Measurements from ENCODE around the gene RAB5B. TPM values are rescaled to one million over a fixed set of nuclear protein-coding genes. Genes with fewer than 3 reads are reported as not detected.
A peak's percentile ranks its signal among the peaks of the same experiment; 100 is the strongest.

The RAB5B gene
- total RNA-seq, 2 donors from 2014 or later = 34.2 to 50.8 TPM

GRCh38 chr12:55933799-55934742 is 39.8 kb upstream of the RAB5B start:
- Mint-ChIP-seq H3K27me3 (no peaks in the 10 kb centered on the region), H3K27ac (peak overlapping the region; percentile 99), H3K9me3 (no peaks in the 10 kb centered on the region), H3K4me1 (peaks cover 70% of the 10 kb centered on the region), H3K36me3 (ENCODE audit: low read depth) (peaks cover 88% of the 10 kb centered on the region), H3K4me3 (peak overlapping the region; percentile 98)
- no peak for ATAC-seq (replicated peaks)

DNA sequence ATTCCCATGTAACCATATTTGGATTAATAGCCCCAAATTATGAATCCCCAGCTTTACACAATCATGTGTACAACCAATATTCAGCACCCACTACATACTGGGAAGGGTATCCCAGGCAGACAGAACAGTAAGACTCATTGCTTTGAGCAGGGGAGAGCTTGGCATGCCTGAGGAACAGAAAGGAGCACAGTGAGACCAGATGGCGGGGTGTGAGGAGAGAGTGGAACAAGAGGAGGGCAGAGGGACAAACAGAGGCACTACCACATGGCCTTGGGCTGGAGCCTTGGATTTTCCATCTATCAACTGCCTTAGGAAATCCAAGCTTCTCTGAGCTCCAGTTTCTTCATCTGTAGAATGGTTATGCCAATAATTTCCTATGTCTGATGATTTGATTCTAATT is 39.1 kb upstream of the RAB5B start:
- Mint-ChIP-seq H3K36me3 (ENCODE audit: low read depth) (peaks cover 91% of the 10 kb centered on the region), H3K4me1 (peaks cover 69% of the 10 kb centered on the region), H3K27me3 (no peaks in the 10 kb centered on the region), H3K27ac (peak overlapping the region; percentile 99), H3K4me3 (peak overlapping the region; percentile 98), H3K9me3 (no peaks in the 10 kb centered on the region)
- ATAC-seq (replicated peaks) = no peak

- Mint-ChIP-seq H3K36me3 (ENCODE audit: low read depth) (peaks cover 100% of the 10 kb centered on the region), H3K9me3 (no peaks in the 10 kb centered on the region), H3K27me3 (no peaks in the 10 kb centered on the region), H3K4me3 (peak overlapping the region; percentile 98), H3K4me1 (peaks cover 68% of the 10 kb centered on the region), H3K27ac (peak overlapping the region; percentile 99)
- ATAC-seq (replicated peaks) = peak; percentile 43
These were observed 38.1 kb upstream of the RAB5B start for GRCh38 chr12:55935738-55936151.

GRCh38 chr12:55937981-55938380 is 35.9 kb upstream of the RAB5B start:
- Mint-ChIP-seq H3K4me3 (peak overlapping the region; percentile 98), H3K9me3 (no peaks in the 10 kb centered on the region), H3K4me1 (peaks cover 79% of the 10 kb centered on the region), H3K27me3 (no peaks in the 10 kb centered on the region), H3K36me3 (ENCODE audit: low read depth) (peaks cover 100% of the 10 kb centered on the region), H3K27ac (peak overlapping the region; percentile 99)
- ATAC-seq (replicated peaks) = no peak

DNA sequence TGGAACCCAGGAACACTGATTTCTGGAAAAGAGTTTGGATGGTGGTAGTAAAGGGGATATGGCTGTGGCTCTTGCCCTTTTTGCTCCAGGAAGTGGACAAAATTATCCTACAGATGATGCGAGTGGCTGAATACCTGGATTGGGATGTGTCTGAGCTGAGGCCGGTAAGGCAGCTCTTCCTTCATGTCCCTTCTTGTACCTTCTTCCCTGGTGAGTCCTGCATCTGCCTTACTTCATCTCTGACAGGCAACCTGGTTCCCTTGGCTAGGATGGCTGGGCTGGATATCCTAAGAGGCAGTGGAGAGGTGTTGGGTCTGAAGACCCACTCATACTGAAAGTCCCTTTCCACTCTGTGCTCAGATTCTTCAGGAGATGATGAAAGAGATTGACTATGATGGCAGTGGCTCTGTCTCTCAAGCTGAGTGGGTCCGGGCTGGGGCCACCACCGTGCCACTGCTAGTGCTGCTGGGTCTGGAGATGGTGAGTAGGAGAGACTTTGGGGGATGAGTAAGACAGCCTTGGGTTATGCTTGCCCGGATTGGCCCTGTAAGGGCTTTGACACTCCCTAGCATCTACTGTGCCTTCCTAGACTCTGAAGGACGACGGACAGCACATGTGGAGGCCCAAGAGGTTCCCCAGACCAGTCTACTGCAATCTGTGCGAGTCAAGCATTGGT is 34.9 kb upstream of the RAB5B start:
- peaks cover 78% of the 10 kb centered on the region for H3K4me1 Mint-ChIP-seq
- no peaks in the 10 kb centered on the region for H3K27me3 Mint-ChIP-seq
- peak overlapping the region; percentile 98 for H3K4me3 Mint-ChIP-seq
- peak; percentile 42 for ATAC-seq (replicated peaks)
- H3K27ac Mint-ChIP-seq = peak overlapping the region; percentile 99
- peaks cover 100% of the 10 kb centered on the region for H3K36me3 Mint-ChIP-seq (ENCODE audit: low read depth)
- H3K9me3 Mint-ChIP-seq = no peaks in the 10 kb centered on the region

DNA sequence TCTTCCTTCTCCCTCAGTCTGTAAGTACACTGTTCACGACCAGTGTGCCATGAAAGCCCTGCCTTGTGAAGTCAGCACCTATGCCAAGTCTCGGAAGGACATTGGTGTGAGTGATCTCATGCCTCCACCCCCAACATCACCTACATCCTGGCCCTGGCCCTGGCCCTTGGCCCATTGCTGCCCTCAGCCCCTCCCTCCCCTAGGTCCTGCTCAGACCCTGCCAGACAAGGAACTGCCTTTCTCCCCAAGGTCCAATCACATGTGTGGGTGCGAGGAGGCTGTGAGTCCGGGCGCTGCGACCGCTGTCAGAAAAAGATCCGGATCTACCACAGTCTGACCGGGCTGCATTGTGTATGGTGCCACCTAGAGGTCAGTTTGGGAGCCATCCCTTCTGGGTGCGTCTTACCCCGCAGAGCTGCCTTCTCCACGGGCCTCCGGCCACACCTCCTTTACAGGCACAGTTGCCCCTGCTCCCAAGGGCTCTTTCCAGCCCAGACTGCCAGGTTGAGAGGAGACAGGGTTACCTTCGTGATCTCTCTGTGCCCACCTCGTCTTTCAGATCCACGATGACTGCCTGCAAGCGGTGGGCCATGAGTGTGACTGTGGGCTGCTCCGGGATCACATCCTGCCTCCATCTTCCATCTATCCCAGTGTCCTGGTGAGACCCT is 33.7 kb upstream of the RAB5B start:
- peak overlapping the region; percentile 99 for H3K27ac Mint-ChIP-seq
- H3K4me3 Mint-ChIP-seq = peak overlapping the region; percentile 98
- H3K27me3 Mint-ChIP-seq = no peaks in the 10 kb centered on the region
- peaks cover 100% of the 10 kb centered on the region for H3K36me3 Mint-ChIP-seq (ENCODE audit: low read depth)
- H3K4me1 Mint-ChIP-seq = peaks cover 69% of the 10 kb centered on the region
- peak; percentile 83 for ATAC-seq (replicated peaks)
- H3K9me3 Mint-ChIP-seq = no peaks in the 10 kb centered on the region

- Mint-ChIP-seq H3K4me3 (no peak overlapping the region), H3K27ac (peak overlapping the region; percentile 37), H3K4me1 (peaks cover 66% of the 10 kb centered on the region), H3K27me3 (no peaks in the 10 kb centered on the region), H3K36me3 (ENCODE audit: low read depth) (peaks cover 100% of the 10 kb centered on the region), H3K9me3 (no peaks in the 10 kb centered on the region)
- no peak for ATAC-seq (replicated peaks)
These were observed 31.8 kb upstream of the RAB5B start for GRCh38 chr12:55942055-55942454.

DNA sequence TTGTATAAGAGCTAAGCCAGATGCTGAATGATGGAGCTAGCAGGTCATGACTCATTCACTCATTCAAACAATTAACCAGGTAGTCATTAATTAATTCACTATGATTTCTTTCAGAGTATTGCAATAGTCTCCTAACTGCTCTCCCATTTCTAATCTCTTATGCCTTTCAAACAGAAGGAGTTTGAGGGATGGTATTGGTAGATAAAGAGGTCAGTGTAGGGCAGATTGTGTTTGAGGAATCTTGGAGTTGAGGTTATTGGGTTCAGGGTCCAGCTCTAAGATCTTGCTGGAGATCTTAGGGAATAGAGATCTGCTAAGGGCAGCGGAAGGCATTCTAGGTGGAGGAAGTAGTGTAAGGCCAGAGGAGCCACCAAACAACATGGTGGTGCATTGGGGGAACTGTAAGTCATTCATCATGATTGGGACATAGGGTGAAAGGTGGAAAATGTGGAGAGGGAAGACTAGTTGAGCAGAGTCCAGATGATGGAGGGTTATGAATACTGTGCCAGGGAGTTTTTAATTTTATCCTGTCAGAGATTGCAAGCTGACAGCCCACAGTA is 31.2 kb upstream of the RAB5B start:
- H3K36me3 Mint-ChIP-seq (ENCODE audit: low read depth) = peaks cover 100% of the 10 kb centered on the region
- peak overlapping the region; percentile 37 for H3K27ac Mint-ChIP-seq
- no peak overlapping the region for H3K4me3 Mint-ChIP-seq
- ATAC-seq (replicated peaks) = no peak
- no peaks in the 10 kb centered on the region for H3K9me3 Mint-ChIP-seq
- H3K27me3 Mint-ChIP-seq = no peaks in the 10 kb centered on the region
- H3K4me1 Mint-ChIP-seq = peaks cover 65% of the 10 kb centered on the region

GRCh38 chr12:55946553-55946952 is 27.3 kb upstream of the RAB5B start:
- Mint-ChIP-seq H3K36me3 (ENCODE audit: low read depth) (peaks cover 98% of the 10 kb centered on the region), H3K9me3 (no peaks in the 10 kb centered on the region), H3K27me3 (no peaks in the 10 kb centered on the region), H3K27ac (peak overlapping the region; percentile 64), H3K4me1 (peaks cover 38% of the 10 kb centered on the region), H3K4me3 (peak overlapping the region; percentile 42)
- ATAC-seq (replicated peaks) = peak; percentile 89

DNA sequence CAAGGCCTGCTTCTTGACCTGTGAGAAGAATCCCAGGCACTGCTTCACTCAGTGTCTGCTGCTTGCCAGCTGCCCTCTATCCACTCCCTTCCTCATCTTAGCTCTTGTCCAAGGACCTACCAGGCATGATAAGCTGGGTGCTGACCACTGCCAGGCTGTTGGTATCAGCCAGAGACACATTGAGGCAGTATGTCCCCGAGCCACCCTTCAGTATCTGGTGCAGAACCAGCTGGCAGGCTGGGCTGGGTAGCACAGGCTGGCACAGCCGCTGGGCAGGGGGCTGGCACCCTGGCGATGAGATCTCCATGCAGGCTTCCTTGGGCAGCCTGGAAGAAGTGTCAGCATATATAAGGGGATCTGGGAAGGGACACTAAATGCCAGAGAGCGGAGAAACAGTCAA is 18.5 kb upstream of the RAB5B start:
- Mint-ChIP-seq H3K9me3 (no peaks in the 10 kb centered on the region), H3K4me3 (no peak overlapping the region), H3K4me1 (peaks cover 24% of the 10 kb centered on the region), H3K27ac (peak overlapping the region; percentile 68), H3K36me3 (ENCODE audit: low read depth) (peaks cover 49% of the 10 kb centered on the region), H3K27me3 (no peaks in the 10 kb centered on the region)
- peak; percentile 26 for ATAC-seq (replicated peaks)

GRCh38 chr12:55955800-55956508 is 17.9 kb upstream of the RAB5B start:
- Mint-ChIP-seq H3K9me3 (no peaks in the 10 kb centered on the region), H3K36me3 (ENCODE audit: low read depth) (peaks cover 43% of the 10 kb centered on the region), H3K4me3 (no peak overlapping the region), H3K27ac (peak overlapping the region; percentile 68), H3K27me3 (no peaks in the 10 kb centered on the region), H3K4me1 (peaks cover 24% of the 10 kb centered on the region)
- ATAC-seq (replicated peaks) = peak; percentile 69

GRCh38 chr12:55957106-55957859 is 16.6 kb upstream of the RAB5B start:
- ATAC-seq (replicated peaks) = peak; percentile 3
- Mint-ChIP-seq H3K9me3 (no peaks in the 10 kb centered on the region), H3K27me3 (no peaks in the 10 kb centered on the region), H3K4me3 (no peak overlapping the region), H3K36me3 (ENCODE audit: low read depth) (peaks cover 30% of the 10 kb centered on the region), H3K27ac (peak overlapping the region; percentile 33), H3K4me1 (peaks cover 24% of the 10 kb centered on the region)

DNA sequence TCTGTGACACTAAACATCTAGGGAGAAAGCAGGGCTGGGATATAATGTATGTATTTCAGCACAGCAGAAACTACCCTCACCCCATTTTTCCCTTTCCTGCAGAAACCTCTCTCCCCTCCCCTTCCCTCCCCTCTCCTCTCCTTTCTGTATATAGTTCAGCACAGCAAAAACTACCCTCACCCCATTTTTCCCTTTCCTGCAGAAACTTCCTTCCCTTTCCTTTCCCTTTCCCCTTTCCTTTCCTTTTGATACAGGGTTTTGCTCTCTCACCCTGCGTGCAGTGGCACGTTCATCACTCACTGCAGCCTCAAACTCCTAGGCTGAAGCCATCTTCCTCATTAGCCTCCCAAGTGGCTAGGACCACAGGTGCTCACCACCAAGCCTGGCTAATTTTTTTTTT is 10.1 kb upstream of the RAB5B start:
- H3K36me3 Mint-ChIP-seq (ENCODE audit: low read depth) = peaks cover 8% of the 10 kb centered on the region
- no peak overlapping the region for H3K27ac Mint-ChIP-seq
- peaks cover 18% of the 10 kb centered on the region for H3K4me1 Mint-ChIP-seq
- no peaks in the 10 kb centered on the region for H3K27me3 Mint-ChIP-seq
- no peaks in the 10 kb centered on the region for H3K9me3 Mint-ChIP-seq
- H3K4me3 Mint-ChIP-seq = no peak overlapping the region
- no peak for ATAC-seq (replicated peaks)

All from activated T-helper 17 cell treated with anti-CD3 and anti-CD28 coated beads, Interleukin-2, amount 50 U/mL, for 72 hours (primary cell).